Mesenchymal stem cell (in vitro differentiated cells and primary cell): ENCODE results near the gene TOP1.

Experiments
- DNase-seq: peaks from one replicate; pipeline ENCODE4 v3.0.0-alpha.2; 2013
- H2AFZ ChIP-seq: one replicate; pipeline ENCODE4 v1.6.1; 2013; ENCODE audit warnings: low read depth, mild to moderate bottlenecking, control low read depth, inconsistent platforms, low read length, moderate library complexity
- H2AK5ac ChIP-seq: 2 replicates; pipeline ENCODE4 v1.6.1; 2013; ENCODE audit warnings: low read length, moderate library complexity, mild to moderate bottlenecking, inconsistent platforms; ENCODE audit not compliant: severe bottlenecking
- H2BK120ac ChIP-seq: one replicate; pipeline ENCODE4 v1.6.1; 2013; ENCODE audit warnings: low read depth, mild to moderate bottlenecking, inconsistent platforms, low read length, moderate library complexity
- H2BK12ac ChIP-seq, 2 experiments: one replicate each; pipeline ENCODE4 v1.6.1; 2013; ENCODE audit warnings: inconsistent platforms in 2 of 2, low read length in 2 of 2, mild to moderate bottlenecking in 2 of 2, moderate library complexity in 2 of 2, control low read depth in 1 of 2
- H2BK15ac ChIP-seq: one replicate; pipeline ENCODE4 v1.6.1; 2013; ENCODE audit warnings: mild to moderate bottlenecking, low read depth, inconsistent platforms; ENCODE audit not compliant: poor library complexity, severe bottlenecking
- H2BK5ac ChIP-seq: 2 replicates; pipeline ENCODE4 v1.6.1; 2013; ENCODE audit warnings: low read depth, mild to moderate bottlenecking, low read length, control low read depth, inconsistent platforms; ENCODE audit not compliant: poor library complexity, severe bottlenecking
- H3K14ac ChIP-seq, 2 experiments: one replicate each; pipeline ENCODE4 v1.6.1; 2013; ENCODE audit warnings: inconsistent platforms in 2 of 2, low read length in 2 of 2, control low read depth in 1 of 2, mild to moderate bottlenecking in 1 of 2, moderate library complexity in 1 of 2
- H3K18ac ChIP-seq, 2 experiments: one replicate each; pipeline ENCODE4 v1.6.1; 2013; ENCODE audit warnings: inconsistent platforms in 2 of 2, low read length in 2 of 2, control low read depth in 1 of 2, low read depth in 1 of 2, mild to moderate bottlenecking in 1 of 2
- H3K23ac ChIP-seq, 2 experiments: one replicate each; pipeline ENCODE4 v1.6.1; 2013; ENCODE audit warnings: inconsistent platforms in 2 of 2, low read length in 2 of 2, mild to moderate bottlenecking in 2 of 2, moderate library complexity in 2 of 2, control low read depth in 1 of 2
- H3K27ac ChIP-seq: 2 replicates; pipeline ENCODE4 v1.5.1; 2013; ENCODE audit warnings: mild to moderate bottlenecking, moderate library complexity, low read length, control low read depth, inconsistent platforms; ENCODE audit not compliant: poor library complexity, severe bottlenecking
- H3K27me3 ChIP-seq, 2 experiments: 2 replicates each; pipeline versions ENCODE4 v1.6.1 to v1.7.0; 2013; ENCODE audit warnings: low read length in 2 of 2, mild to moderate bottlenecking in 2 of 2, moderate library complexity in 2 of 2, control low read depth in 1 of 2, inconsistent platforms in 1 of 2; ENCODE audit not compliant: control insufficient read depth in 1 of 2, insufficient read depth in 1 of 2
- H3K36me3 ChIP-seq, 2 experiments: 2 replicates each; pipeline versions ENCODE4 v1.6.1 to v1.7.0; 2013; ENCODE audit warnings: low read length in 2 of 2, control low read depth in 1 of 2, inconsistent platforms in 1 of 2, low read depth in 1 of 2, mild to moderate bottlenecking in 1 of 2; ENCODE audit not compliant: insufficient read depth in 2 of 2, control insufficient read depth in 1 of 2
- H3K4ac ChIP-seq, 2 experiments: one replicate each; pipeline ENCODE4 v1.6.1; 2013; ENCODE audit warnings: inconsistent platforms in 2 of 2, low read length in 2 of 2, mild to moderate bottlenecking in 2 of 2, moderate library complexity in 2 of 2, control low read depth in 1 of 2, low read depth in 1 of 2
- H3K4me1 ChIP-seq: 2 replicates; pipeline ENCODE4 v1.6.1; 2013; ENCODE audit warnings: low read depth, low read length, control low read depth; ENCODE audit not compliant: control insufficient read depth, insufficient read depth
- H3K4me2 ChIP-seq: 2 replicates; pipeline ENCODE4 v1.6.1; 2013; ENCODE audit warnings: low read length, mild to moderate bottlenecking, inconsistent platforms; ENCODE audit not compliant: poor library complexity, severe bottlenecking
- H3K4me3 ChIP-seq, 2 experiments: 2 replicates each; pipeline versions ENCODE4 v1.5.1 to v1.7.0; 2013; ENCODE audit warnings: low read length in 2 of 2, mild to moderate bottlenecking in 2 of 2, control low read depth in 1 of 2, low read depth in 1 of 2; ENCODE audit not compliant: insufficient read depth in 1 of 2
- H3K79me1 ChIP-seq: replicated peaks from 2 replicates; pipeline ENCODE4 v1.6.1; 2013; ENCODE audit warnings: mild to moderate bottlenecking, control low read depth, low read length, inconsistent platforms; ENCODE audit not compliant: poor library complexity, severe bottlenecking
- H3K9ac ChIP-seq: 2 replicates; pipeline ENCODE4 v1.7.0; 2013; ENCODE audit warnings: mild to moderate bottlenecking, low read length, moderate library complexity
- H3K9me3 ChIP-seq: 2 replicates; pipeline ENCODE4 v1.7.0; 2013; ENCODE audit warnings: mild to moderate bottlenecking, low read length; ENCODE audit not compliant: control insufficient read depth
- H4K8ac ChIP-seq: one replicate; pipeline ENCODE4 v1.6.1; 2013; ENCODE audit warnings: inconsistent platforms, mild to moderate bottlenecking, low read length, moderate library complexity
- H4K91ac ChIP-seq: one replicate; pipeline ENCODE4 v1.6.1; 2013; ENCODE audit warnings: mild to moderate bottlenecking, low read length, inconsistent platforms
- WGBS: methylation state at CpG from one replicate; pipeline ENCODE4 v1.1.7; 2013; ENCODE audit warnings: mixed read lengths; 5-methylcytosine and 5-hydroxymethylcytosine counted together

TOP1 gene

GRCh38 chr20:41118632-41119031 lies 90.0 kb downstream of the TOP1 start:
- Histone ChIP-seq H3K4me1 (no peaks in the 10 kb centered on the region), H2AFZ (no peak overlapping the region), H3K9ac (no peak overlapping the region), H3K27ac (no peak overlapping the region), H3K27me3 (no peaks in the 10 kb centered on the region), H2BK15ac (no peak overlapping the region), H2BK5ac (no peak overlapping the region), H2AK5ac (no peak overlapping the region), H3K23ac (no peak overlapping the region), H3K4me2 (no peak overlapping the region), H3K79me1 (peaks cover 23% of the 10 kb centered on the region), H3K4me3 (no peak overlapping the region), H4K8ac (no peak overlapping the region), H3K18ac (no peak overlapping the region), H3K4ac (no peak overlapping the region), H3K9me3 (no peaks in the 10 kb centered on the region), H3K36me3 (peaks cover 52 to 95% of the 10 kb centered on the region in 2 experiments), H2BK120ac (no peak overlapping the region), H3K14ac (no peak overlapping the region), H2BK12ac (no peak overlapping the region), H4K91ac (no peak overlapping the region)
- no peak for DNase-seq
- WGBS: 100% methylated on average over 2 of the region's 3 CpGs

- H2AK5ac ChIP-seq: no peak overlapping the region
- 95% methylated on average over 6 of the region's 7 CpGs for WGBS
Observed at GRCh38 chr20:41119614-41120561, 91.3 kb downstream of the TOP1 start.

GRCh38 chr20:41121399-41121798 lies 92.8 kb downstream of the TOP1 start:
- H2BK15ac ChIP-seq: no peak overlapping the region
- no peak overlapping the region for H3K9ac ChIP-seq
- H4K91ac ChIP-seq: no peak overlapping the region
- no peak overlapping the region for H3K4me2 ChIP-seq
- H2BK5ac ChIP-seq: no peak overlapping the region
- H3K18ac ChIP-seq: no peak overlapping the region
- peaks cover 16% of the 10 kb centered on the region for H3K79me1 ChIP-seq
- no peak overlapping the region for H3K23ac ChIP-seq
- H2AK5ac ChIP-seq: no peak overlapping the region
- H3K36me3 ChIP-seq: peaks cover 55 to 95% of the 10 kb centered on the region in 2 experiments
- H3K14ac ChIP-seq: no peak overlapping the region
- H3K4me1 ChIP-seq: peaks cover 2% of the 10 kb centered on the region
- no peak overlapping the region for H3K4me3 ChIP-seq
- 96% methylated on average over 3 of the region's 3 CpGs for WGBS
- no peaks in the 10 kb centered on the region for H3K27me3 ChIP-seq
- H4K8ac ChIP-seq: no peak overlapping the region
- no peak overlapping the region for H3K27ac ChIP-seq
- no peak overlapping the region for H2BK120ac ChIP-seq
- H3K9me3 ChIP-seq: no peaks in the 10 kb centered on the region
- no peak overlapping the region for H2AFZ ChIP-seq
- H2BK12ac ChIP-seq: no peak overlapping the region
- DNase-seq: no peak
- no peak overlapping the region for H3K4ac ChIP-seq

More at GRCh38 chr20:41119614-41120561, 91.3 kb downstream of the TOP1 start:
- Histone ChIP-seq H3K14ac (no peak overlapping the region), H3K4ac (no peak overlapping the region), H3K18ac (no peak overlapping the region), H2BK120ac (no peak overlapping the region), H3K4me2 (no peak overlapping the region), H3K36me3 (peaks cover 51 to 95% of the 10 kb centered on the region in 2 experiments), H3K79me1 (peaks cover 19% of the 10 kb centered on the region), H3K27me3 (no peaks in the 10 kb centered on the region), H2BK12ac (no peak overlapping the region), H2BK15ac (no peak overlapping the region), H3K27ac (no peak overlapping the region), H3K9me3 (no peaks in the 10 kb centered on the region), H3K4me1 (no peaks in the 10 kb centered on the region), H2AFZ (no peak overlapping the region), H3K9ac (no peak overlapping the region), H3K4me3 (no peak overlapping the region), H2BK5ac (no peak overlapping the region), H4K8ac (no peak overlapping the region), H4K91ac (no peak overlapping the region), H3K23ac (no peak overlapping the region)
- DNase-seq: no peak

- Histone ChIP-seq H2BK12ac (no peak overlapping the region), H2BK5ac (no peak overlapping the region), H4K8ac (no peak overlapping the region), H3K4ac (no peak overlapping the region), H3K4me2 (no peak overlapping the region), H2BK15ac (no peak overlapping the region), H3K14ac (no peak overlapping the region), H2BK120ac (no peak overlapping the region), H3K4me1 (peaks cover 2% of the 10 kb centered on the region), H3K9ac (no peak overlapping the region), H3K18ac (no peak overlapping the region), H4K91ac (no peak overlapping the region), H3K27me3 (no peaks in the 10 kb centered on the region), H3K9me3 (no peaks in the 10 kb centered on the region), H3K79me1 (peaks cover 16% of the 10 kb centered on the region), H3K27ac (no peak overlapping the region), H3K36me3 (peaks cover 54 to 85% of the 10 kb centered on the region in 2 experiments), H3K23ac (no peak overlapping the region), H2AFZ (no peak overlapping the region), H2AK5ac (no peak overlapping the region), H3K4me3 (no peak overlapping the region)
- 100% methylated on average over 5 of the region's 6 CpGs for WGBS
- no peak for DNase-seq
Observed at GRCh38 chr20:41123631-41124030, 95.0 kb downstream of the TOP1 start.
